Measurements from ENCODE around the gene GPC3. TPM values are rescaled to one million over a fixed set of nuclear protein-coding genes. Genes with fewer than 3 reads are reported as not detected.

The GPC3 gene
- polyA plus RNA-seq, 1 of the 3 experiments (the other 2 are of a cell fraction), result 1.4 TPM

DNA sequence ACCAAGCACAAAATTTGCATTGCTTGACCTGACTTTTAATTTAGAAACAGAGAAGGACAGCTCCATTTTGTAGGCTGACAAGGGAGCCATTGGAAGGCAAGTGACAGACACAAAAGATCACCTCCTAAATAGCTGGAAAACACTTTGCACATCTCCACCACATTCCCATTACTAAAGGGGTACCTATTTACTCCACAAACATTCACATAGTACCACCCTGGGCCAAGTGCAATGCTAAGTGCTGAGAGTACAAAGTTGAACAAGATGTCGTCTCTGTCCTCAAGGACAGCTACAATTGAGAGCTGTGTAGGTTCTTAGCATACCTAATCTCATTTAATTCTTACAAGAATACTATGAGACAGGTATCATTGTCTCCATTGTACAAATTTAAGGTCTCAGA lies 417.3 kb downstream of the GPC3 start:
- no peaks in the 10 kb centered on the region for H3F3A ChIP-seq (replicated peaks; ENCODE audit: insufficient read depth)
- peaks cover 4% of the 10 kb centered on the region; the same call in 1 of the 2 replicates for H3K9me3 ChIP-seq
- no peaks in the 10 kb centered on the region for H3K27me3 ChIP-seq (ENCODE audit: insufficient read depth)
- ChIA-PET CTCF (interaction anchor here (0.9 kb wide), 1 partner anchor 9 kb away, joined by 3 read pairs; no protein-coding TSS in a partner anchor), POLR2A (no interaction called here)
- H3K27ac ChIP-seq (ENCODE audit: low read depth in 2 of 2, low read length in 1 of 2), result no peak overlapping the region
- no peak overlapping the region for H3K4me3 ChIP-seq (ENCODE audit: low read depth in 2 of 2, low read length in 1 of 2)
- TF ChIP-seq, protein P1, sequence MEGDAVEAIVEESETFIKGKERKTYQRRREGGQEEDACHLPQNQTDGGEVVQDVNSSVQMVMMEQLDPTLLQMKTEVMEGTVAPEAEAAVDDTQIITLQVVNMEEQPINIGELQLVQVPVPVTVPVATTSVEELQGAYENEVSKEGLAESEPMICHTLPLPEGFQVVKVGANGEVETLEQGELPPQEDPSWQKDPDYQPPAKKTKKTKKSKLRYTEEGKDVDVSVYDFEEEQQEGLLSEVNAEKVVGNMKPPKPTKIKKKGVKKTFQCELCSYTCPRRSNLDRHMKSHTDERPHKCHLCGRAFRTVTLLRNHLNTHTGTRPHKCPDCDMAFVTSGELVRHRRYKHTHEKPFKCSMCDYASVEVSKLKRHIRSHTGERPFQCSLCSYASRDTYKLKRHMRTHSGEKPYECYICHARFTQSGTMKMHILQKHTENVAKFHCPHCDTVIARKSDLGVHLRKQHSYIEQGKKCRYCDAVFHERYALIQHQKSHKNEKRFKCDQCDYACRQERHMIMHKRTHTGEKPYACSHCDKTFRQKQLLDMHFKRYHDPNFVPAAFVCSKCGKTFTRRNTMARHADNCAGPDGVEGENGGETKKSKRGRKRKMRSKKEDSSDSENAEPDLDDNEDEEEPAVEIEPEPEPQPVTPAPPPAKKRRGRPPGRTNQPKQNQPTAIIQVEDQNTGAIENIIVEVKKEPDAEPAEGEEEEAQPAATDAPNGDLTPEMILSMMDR (IDR thresholded peaks at IDR 0.05), result no peak
- TF ChIP-seq, protein P2, sequence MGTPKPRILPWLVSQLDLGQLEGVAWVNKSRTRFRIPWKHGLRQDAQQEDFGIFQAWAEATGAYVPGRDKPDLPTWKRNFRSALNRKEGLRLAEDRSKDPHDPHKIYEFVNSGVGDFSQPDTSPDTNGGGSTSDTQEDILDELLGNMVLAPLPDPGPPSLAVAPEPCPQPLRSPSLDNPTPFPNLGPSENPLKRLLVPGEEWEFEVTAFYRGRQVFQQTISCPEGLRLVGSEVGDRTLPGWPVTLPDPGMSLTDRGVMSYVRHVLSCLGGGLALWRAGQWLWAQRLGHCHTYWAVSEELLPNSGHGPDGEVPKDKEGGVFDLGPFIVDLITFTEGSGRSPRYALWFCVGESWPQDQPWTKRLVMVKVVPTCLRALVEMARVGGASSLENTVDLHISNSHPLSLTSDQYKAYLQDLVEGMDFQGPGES (IDR thresholded peaks at IDR 0.05; ENCODE audit: low read depth, low read length), result no peak
- TF ChIP-seq MXI1 (IDR thresholded peaks at IDR 0.05; ENCODE audit: low read depth, low read length), result no peak
- no peak for DNase-seq
- H3K79me2 ChIP-seq (ENCODE audit: insufficient read depth), result no peaks in the 10 kb centered on the region
- no peaks in the 10 kb centered on the region for H3K36me3 ChIP-seq (replicated peaks in 1 of 2; ENCODE audit: control insufficient read depth in 1 of 2, insufficient read depth in 2 of 2, low read length in 1 of 2)
- no peak overlapping the region for H3K9ac ChIP-seq
- 0% methylated on average over 1 of the region's 1 CpG for WGBS (ENCODE audit: low lambda C conversion rate)
- H3K4me1 ChIP-seq (ENCODE audit: control insufficient read depth in 1 of 2, insufficient read depth in 2 of 2, low read depth in 1 of 2, low read length in 1 of 2), result no peaks in the 10 kb centered on the region
- no peaks in the 10 kb centered on the region for H3K9me2 ChIP-seq
- no peak overlapping the region for H3K4me2 ChIP-seq
- H2AFZ ChIP-seq (ENCODE audit: low read depth), result no peak overlapping the region
- H4K20me1 ChIP-seq (ENCODE audit: insufficient read depth), result no peaks in the 10 kb centered on the region

DNA sequence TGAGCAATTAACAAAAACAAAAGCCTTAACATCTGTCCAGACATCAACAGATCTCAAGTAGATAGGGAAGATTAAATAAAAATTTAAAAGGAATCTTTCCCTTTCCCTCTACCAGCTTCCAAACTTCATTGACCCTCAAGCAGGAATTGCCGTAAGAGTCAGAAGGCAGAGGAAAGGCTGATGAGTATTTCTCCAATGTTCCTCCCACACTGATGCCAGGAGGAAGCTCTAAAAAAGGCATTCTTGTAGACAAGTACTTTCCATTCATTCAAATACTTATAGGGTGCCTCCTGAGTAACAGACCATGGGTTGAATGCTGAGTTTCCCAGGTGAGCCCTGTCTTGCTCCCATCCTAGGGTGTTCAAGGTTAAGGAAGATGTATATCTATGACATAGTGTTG lies 418.5 kb downstream of the GPC3 start:
- no peak overlapping the region for H3K4me2 ChIP-seq
- POLR2A ChIA-PET, result no interaction called here
- WGBS (ENCODE audit: low lambda C conversion rate), result 50% methylated on average over 1 of the region's 1 CpG
- no peak overlapping the region for H2AFZ ChIP-seq (ENCODE audit: low read depth)
- H3K4me1 ChIP-seq (ENCODE audit: control insufficient read depth in 1 of 2, insufficient read depth in 2 of 2, low read depth in 1 of 2, low read length in 1 of 2), result no peaks in the 10 kb centered on the region
- no peak overlapping the region for H3K9ac ChIP-seq
- H3K27me3 ChIP-seq (ENCODE audit: insufficient read depth), result no peaks in the 10 kb centered on the region
- no peaks in the 10 kb centered on the region for H3K9me2 ChIP-seq
- H4K20me1 ChIP-seq (ENCODE audit: insufficient read depth), result no peaks in the 10 kb centered on the region
- H3F3A ChIP-seq (replicated peaks; ENCODE audit: insufficient read depth), result no peaks in the 10 kb centered on the region
- H3K36me3 ChIP-seq (replicated peaks in 1 of 2; ENCODE audit: control insufficient read depth in 1 of 2, insufficient read depth in 2 of 2, low read length in 1 of 2), result no peaks in the 10 kb centered on the region
- H3K27ac ChIP-seq (ENCODE audit: low read depth in 2 of 2, low read length in 1 of 2), result no peak overlapping the region
- CTCF ChIA-PET, result interaction anchor here (1.6 kb wide), 1 partner anchor 24 kb away, joined by 3 read pairs; no protein-coding TSS in a partner anchor
- H3K4me3 ChIP-seq (ENCODE audit: low read depth in 2 of 2, low read length in 1 of 2), result no peak overlapping the region
- TF ChIP-seq, protein P3, sequence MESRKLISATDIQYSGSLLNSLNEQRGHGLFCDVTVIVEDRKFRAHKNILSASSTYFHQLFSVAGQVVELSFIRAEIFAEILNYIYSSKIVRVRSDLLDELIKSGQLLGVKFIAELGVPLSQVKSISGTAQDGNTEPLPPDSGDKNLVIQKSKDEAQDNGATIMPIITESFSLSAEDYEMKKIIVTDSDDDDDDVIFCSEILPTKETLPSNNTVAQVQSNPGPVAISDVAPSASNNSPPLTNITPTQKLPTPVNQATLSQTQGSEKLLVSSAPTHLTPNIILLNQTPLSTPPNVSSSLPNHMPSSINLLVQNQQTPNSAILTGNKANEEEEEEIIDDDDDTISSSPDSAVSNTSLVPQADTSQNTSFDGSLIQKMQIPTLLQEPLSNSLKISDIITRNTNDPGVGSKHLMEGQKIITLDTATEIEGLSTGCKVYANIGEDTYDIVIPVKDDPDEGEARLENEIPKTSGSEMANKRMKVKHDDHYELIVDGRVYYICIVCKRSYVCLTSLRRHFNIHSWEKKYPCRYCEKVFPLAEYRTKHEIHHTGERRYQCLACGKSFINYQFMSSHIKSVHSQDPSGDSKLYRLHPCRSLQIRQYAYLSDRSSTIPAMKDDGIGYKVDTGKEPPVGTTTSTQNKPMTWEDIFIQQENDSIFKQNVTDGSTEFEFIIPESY (IDR thresholded peaks at IDR 0.05; ENCODE audit: borderline replicate concordance, low read depth), result no peak
- no peak for TF ChIP-seq MXI1 (IDR thresholded peaks at IDR 0.05; ENCODE audit: low read depth, low read length)
- TF ChIP-seq, protein P2 (IDR thresholded peaks at IDR 0.05; ENCODE audit: low read depth, low read length), result no peak
- no peak for TF ChIP-seq GATA2 (CRISPR knock-in tag; IDR thresholded peaks at IDR 0.05)
- no peak for TF ChIP-seq NRF1 (IDR thresholded peaks at IDR 0.05; ENCODE audit: low read depth, low read length)
- no peak for TF ChIP-seq MEF2A (IDR thresholded peaks at IDR 0.05; ENCODE audit: borderline replicate concordance, low read depth)
- TF ChIP-seq, protein P1 (IDR thresholded peaks at IDR 0.05), result no peak
- TF ChIP-seq, protein P4, sequence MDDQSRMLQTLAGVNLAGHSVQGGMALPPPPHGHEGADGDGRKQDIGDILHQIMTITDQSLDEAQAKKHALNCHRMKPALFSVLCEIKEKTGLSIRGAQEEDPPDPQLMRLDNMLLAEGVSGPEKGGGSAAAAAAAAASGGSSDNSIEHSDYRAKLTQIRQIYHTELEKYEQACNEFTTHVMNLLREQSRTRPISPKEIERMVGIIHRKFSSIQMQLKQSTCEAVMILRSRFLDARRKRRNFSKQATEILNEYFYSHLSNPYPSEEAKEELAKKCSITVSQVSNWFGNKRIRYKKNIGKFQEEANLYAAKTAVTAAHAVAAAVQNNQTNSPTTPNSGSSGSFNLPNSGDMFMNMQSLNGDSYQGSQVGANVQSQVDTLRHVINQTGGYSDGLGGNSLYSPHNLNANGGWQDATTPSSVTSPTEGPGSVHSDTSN (IDR thresholded peaks at IDR 0.05), result no peak
- no peak for TF ChIP-seq TEAD4 (IDR thresholded peaks at IDR 0.05; ENCODE audit: borderline replicate concordance, insufficient read depth)
- TF ChIP-seq CHD2 (IDR thresholded peaks at IDR 0.05; ENCODE audit: low read length, partially characterized antibody), result no peak
- no peak for DNase-seq
- H3K9me3 ChIP-seq, result no peaks in the 10 kb centered on the region
- no peaks in the 10 kb centered on the region for H3K79me2 ChIP-seq (ENCODE audit: insufficient read depth)

Measured in SK-N-SH (cell line).